Activated CD8-positive, alpha-beta T cell treated with anti-CD3 and anti-CD28 coated beads for 36 hours (primary cell): Measurements from ENCODE around the gene PIP5K1C. TPM values are rescaled to one million over a fixed set of nuclear protein-coding genes. Genes with fewer than 3 reads are reported as not detected.

Experiments
- ATAC-seq: fragments of 200-7000 bp; cut with Tn5 transposase; one replicate; pipeline ENCODE4 v1.10.0; 2021; ENCODE audit warnings: mild to moderate bottlenecking, moderate library complexity
- CTCF ChIA-PET: fragments of 350-600 bp; sonication (Branson Sonifier 250); formaldehyde crosslinking; loops from one replicate; lab custom pipeline; 2021; ENCODE audit warnings: antibody characterized with exemption; lab: Charles Lee
- POLR2A ChIA-PET: fragments of 350-600 bp; sonication (Branson Sonifier 250); formaldehyde crosslinking; loops from one replicate; lab custom pipeline; 2021; ENCODE audit warnings: antibody characterized with exemption; lab: Charles Lee
- DNase-seq: peaks from one replicate; pipeline ENCODE4 v3.0.0-alpha.2; 2020
- H3K27ac Mint-ChIP-seq: one replicate; pipeline ENCODE4 v1.8.0; 2021; ENCODE audit warnings: mild to moderate bottlenecking, mixed read lengths
- H3K27me3 Mint-ChIP-seq: one replicate; pipeline ENCODE4 v1.8.0; 2021; ENCODE audit warnings: mixed read lengths
- H3K36me3 Mint-ChIP-seq: one replicate; pipeline ENCODE4 v1.8.0; 2021; ENCODE audit warnings: low read depth, mixed read lengths
- H3K4me1 Mint-ChIP-seq: one replicate; pipeline ENCODE4 v1.8.0; 2021; ENCODE audit warnings: low read depth, mixed read lengths
- H3K4me3 Mint-ChIP-seq: one replicate; pipeline ENCODE4 v1.8.0; 2021; ENCODE audit warnings: mild to moderate bottlenecking, moderate library complexity, mixed read lengths
- H3K9me3 Mint-ChIP-seq: one replicate; pipeline ENCODE4 v1.8.0; 2021; ENCODE audit warnings: mixed read lengths
- intact Hi-C: fragments of 100-400 bp; cut with micrococcal nuclease; formaldehyde crosslinking; loops from one replicate; pipeline ENCODE4 v1.10.0; 2022
- total RNA-seq, 2 experiments: library from RNA; stranded (reverse); gene quantifications; one replicate each; pipeline ENCODE4 v1.2.3, GENCODE V29; 2021
- TF ChIP-seq, protein P1 (sequence below): fragments of 200-600 bp; IDR thresholded peaks from one replicate; pipeline ENCODE4 v1.8.0; 2022; ENCODE audit warnings: antibody characterized with exemption, mild to moderate bottlenecking

Gene PIP5K1C
- total RNA-seq, 2 experiments from 2014 or later, result 20.4 to 22.2 TPM

DNA sequence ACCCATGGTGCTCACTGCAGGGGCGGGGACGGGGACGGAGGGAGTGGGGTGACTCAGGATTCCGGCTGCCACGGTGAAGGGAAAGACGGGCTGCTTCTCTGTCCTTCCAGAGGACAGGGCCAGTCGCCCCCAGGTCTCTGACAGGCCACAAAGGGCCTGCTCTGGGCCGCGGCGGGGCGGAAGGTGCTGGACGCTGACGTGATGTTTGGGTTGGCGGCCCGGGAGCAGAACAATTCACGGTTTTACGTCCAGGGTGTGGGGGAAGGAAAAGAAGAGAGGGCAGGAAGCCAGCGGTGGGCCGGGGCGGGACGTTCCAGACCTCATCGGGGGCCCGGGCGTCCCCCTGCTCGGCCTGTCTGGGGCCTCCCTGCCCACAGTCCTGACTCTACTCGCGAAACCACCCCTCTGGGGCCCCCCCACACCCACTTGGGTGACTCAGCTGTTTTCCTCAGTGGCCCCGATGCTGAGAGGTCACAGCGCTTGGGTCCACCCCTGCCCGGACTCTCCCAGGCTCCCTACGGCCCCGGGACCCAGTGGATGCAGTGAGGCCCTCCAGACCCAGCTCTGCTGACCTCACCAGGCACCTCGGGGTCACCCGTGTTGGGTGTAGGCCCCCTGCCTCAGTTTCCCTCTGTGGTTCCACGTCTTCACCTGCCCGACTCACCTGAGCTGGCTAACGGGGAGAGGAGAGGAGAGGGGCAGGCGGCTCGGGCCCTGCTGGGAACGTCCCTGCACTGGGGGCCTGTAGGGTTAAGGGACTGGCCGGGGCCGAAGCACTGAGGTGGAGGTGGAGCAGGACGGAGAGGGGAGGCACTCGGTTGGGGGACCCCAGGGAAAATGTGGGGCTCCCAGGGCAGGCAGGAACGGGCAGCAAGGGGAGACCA, 29.2 kb downstream of the PIP5K1C start:
- Mint-ChIP-seq H3K27ac (peak overlapping the region; percentile 90), H3K9me3 (no peaks in the 10 kb centered on the region), H3K27me3 (no peaks in the 10 kb centered on the region), H3K4me3 (peak overlapping the region; percentile 62), H3K36me3 (peaks cover 15% of the 10 kb centered on the region), H3K4me1 (peaks cover 43% of the 10 kb centered on the region)
- TF ChIP-seq, protein P1, sequence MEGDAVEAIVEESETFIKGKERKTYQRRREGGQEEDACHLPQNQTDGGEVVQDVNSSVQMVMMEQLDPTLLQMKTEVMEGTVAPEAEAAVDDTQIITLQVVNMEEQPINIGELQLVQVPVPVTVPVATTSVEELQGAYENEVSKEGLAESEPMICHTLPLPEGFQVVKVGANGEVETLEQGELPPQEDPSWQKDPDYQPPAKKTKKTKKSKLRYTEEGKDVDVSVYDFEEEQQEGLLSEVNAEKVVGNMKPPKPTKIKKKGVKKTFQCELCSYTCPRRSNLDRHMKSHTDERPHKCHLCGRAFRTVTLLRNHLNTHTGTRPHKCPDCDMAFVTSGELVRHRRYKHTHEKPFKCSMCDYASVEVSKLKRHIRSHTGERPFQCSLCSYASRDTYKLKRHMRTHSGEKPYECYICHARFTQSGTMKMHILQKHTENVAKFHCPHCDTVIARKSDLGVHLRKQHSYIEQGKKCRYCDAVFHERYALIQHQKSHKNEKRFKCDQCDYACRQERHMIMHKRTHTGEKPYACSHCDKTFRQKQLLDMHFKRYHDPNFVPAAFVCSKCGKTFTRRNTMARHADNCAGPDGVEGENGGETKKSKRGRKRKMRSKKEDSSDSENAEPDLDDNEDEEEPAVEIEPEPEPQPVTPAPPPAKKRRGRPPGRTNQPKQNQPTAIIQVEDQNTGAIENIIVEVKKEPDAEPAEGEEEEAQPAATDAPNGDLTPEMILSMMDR, result peak; percentile 7
- ATAC-seq (peak; percentile 67), DNase-seq (peak; percentile 91)
- ChIA-PET CTCF (interaction anchor here (1.2 to 3.0 kb wide), 6 partner anchors 16 to 178 kb away, joined by 3 to 17 read pairs (median 6); partner anchors contain the start of gene PIP5K1C), POLR2A (interaction anchor here (0.8 to 4.2 kb wide), 3 partner anchors 10 to 21 kb away, joined by 3 to 25 read pairs (median 5); no protein-coding TSS in a partner anchor)
- intact Hi-C loops, result no loop called here

DNA sequence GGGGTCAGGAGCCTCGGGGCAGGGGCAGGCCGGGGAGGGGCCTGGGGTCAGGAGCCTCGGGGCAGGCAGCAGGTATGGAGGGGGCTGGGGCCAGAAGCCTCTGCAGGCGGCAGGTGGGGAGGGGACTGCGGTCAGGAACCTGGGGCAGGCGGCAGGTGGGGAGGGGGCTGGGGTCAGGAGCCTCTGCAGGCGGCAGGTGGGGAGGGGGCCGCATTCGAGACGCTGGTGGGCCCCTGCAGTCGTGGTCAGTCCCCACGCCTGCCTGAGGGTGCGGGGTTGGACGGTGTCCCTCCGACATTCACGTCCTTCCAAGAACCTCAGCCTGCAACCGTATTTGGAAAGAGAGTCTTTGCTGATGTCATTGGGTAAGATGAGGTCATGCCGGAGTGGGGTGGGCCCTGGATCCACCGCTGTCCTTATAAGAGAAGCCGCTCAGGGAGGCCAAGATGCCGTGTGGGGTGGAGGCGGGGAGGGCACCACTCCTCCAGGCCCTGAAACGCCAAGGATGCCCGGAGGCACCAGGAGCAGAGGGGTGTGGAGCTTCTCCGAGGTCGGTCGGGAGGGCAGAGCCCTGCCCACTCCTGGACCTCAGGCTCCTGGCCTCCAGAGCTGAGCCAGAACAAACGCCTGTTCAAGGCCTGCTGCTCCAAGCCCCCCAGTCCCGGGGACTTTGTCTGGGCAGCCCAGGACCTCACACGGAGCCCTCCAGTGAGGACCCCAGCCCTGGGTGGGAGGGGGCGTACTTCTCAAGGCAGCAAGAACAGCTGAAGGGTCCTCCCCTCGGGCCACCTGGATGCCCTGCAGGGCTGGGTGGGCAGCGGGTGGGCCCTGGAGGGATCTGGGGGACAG, 30.1 kb downstream of the PIP5K1C start:
- no peaks in the 10 kb centered on the region for H3K27me3 Mint-ChIP-seq
- no peak overlapping the region for H3K4me3 Mint-ChIP-seq
- TF ChIP-seq, protein P1, result no peak
- POLR2A ChIA-PET, result interaction anchor here (0.7 to 4.2 kb wide), 3 partner anchors 9 to 22 kb away, joined by 3 to 25 read pairs (median 3); no protein-coding TSS in a partner anchor
- H3K36me3 Mint-ChIP-seq, result peaks cover 16% of the 10 kb centered on the region
- DNase-seq, result peak; percentile 41
- CTCF ChIA-PET, result interaction anchor here (1.3 to 3.0 kb wide), 3 partner anchors 20 to 32 kb away, joined by 3 to 17 read pairs (median 7); partner anchors contain the start of gene PIP5K1C
- no peak for ATAC-seq
- intact Hi-C loops, result no loop called here
- H3K4me1 Mint-ChIP-seq, result peaks cover 43% of the 10 kb centered on the region
- peak overlapping the region; percentile 90 for H3K27ac Mint-ChIP-seq
- no peaks in the 10 kb centered on the region for H3K9me3 Mint-ChIP-seq

- POLR2A ChIA-PET, result interaction anchor here (0.7 to 1.0 kb wide), 2 partner anchors 15 to 19 kb away, joined by 3 to 4 read pairs; no protein-coding TSS in a partner anchor
- intact Hi-C loops, result no loop called here
- CTCF ChIA-PET, result interaction anchor here (3.3 kb wide), 1 partner anchor 30 kb away, joined by 32 read pairs; the partner anchor contains the start of gene PIP5K1C
- peaks cover 43% of the 10 kb centered on the region for H3K4me1 Mint-ChIP-seq
- no peaks in the 10 kb centered on the region for H3K9me3 Mint-ChIP-seq
- TF ChIP-seq, protein P1, result no peak
- H3K27me3 Mint-ChIP-seq, result no peaks in the 10 kb centered on the region
- DNase-seq (no peak), ATAC-seq (no peak)
- H3K4me3 Mint-ChIP-seq, result no peak overlapping the region
- no peak overlapping the region for H3K27ac Mint-ChIP-seq
- peaks cover 11% of the 10 kb centered on the region for H3K36me3 Mint-ChIP-seq
Measured at GRCh38 chr19:3669082-3669946, 31.0 kb downstream of the PIP5K1C start.

- no peaks in the 10 kb centered on the region for H3K27me3 Mint-ChIP-seq
- TF ChIP-seq, protein P1, result no peak
- POLR2A ChIA-PET, result interaction anchor here (1.0 kb wide), 1 partner anchor 14 kb away, joined by 4 read pairs; no protein-coding TSS in a partner anchor
- peaks cover 43% of the 10 kb centered on the region for H3K4me1 Mint-ChIP-seq
- H3K4me3 Mint-ChIP-seq, result no peak overlapping the region
- CTCF ChIA-PET, result interaction anchor here (3.3 kb wide), 1 partner anchor 30 kb away, joined by 32 read pairs; the partner anchor contains the start of gene PIP5K1C
- ATAC-seq (no peak), DNase-seq (no peak)
- H3K9me3 Mint-ChIP-seq, result no peaks in the 10 kb centered on the region
- peaks cover 9% of the 10 kb centered on the region for H3K36me3 Mint-ChIP-seq
- intact Hi-C loops, result no loop called here
- H3K27ac Mint-ChIP-seq, result no peak overlapping the region
Measured at GRCh38 chr19:3668331-3669081, 31.8 kb downstream of the PIP5K1C start.
